ENCODE results near the gene GDPD2.
A peak's percentile ranks its signal among the peaks of the same experiment; 100 is the strongest.

Gene GDPD2

GRCh38 chrX:70422851-70423341 lies at the start of gene GDPD2:
GDPD2 (plus strand) TSS chrX:70423314; CDS start chrX:70424985, 1,671 bp downstream.
- H3K4me3 ChIP-seq (ENCODE audit: low read depth, low read length) = no peak within 1 kb of the TSS
- CTCF ChIA-PET = interaction anchor here (0.6 to 2.5 kb wide), 4 partner anchors 11 to 131 kb away, joined by 3 to 11 read pairs (median 6); no protein-coding TSS in a partner anchor
- no peak within 1 kb of the TSS for H3K27ac ChIP-seq (ENCODE audit: extremely low read depth, low read depth, low read length)

More at GRCh38 chrX:70422851-70423341, at the start of gene GDPD2:
- POLR2A ChIA-PET = interaction anchor here (1.3 to 1.4 kb wide), 2 partner anchors 11 to 290 kb away, joined by 3 to 4 read pairs; partner anchors contain the start of gene IGBP1
- TF ChIP-seq PBX3 (CRISPR knock-in tag; IDR thresholded peaks at IDR 0.05) (no peak), ZNF629 (tag by site-specific recombination; IDR thresholded peaks at IDR 0.05) (no peak), MYNN (tag by site-specific recombination; IDR thresholded peaks at IDR 0.05; ENCODE audit: borderline replicate concordance) (no peak), GLIS1 (tag by site-specific recombination; IDR thresholded peaks at IDR 0.05) (peak; percentile 83), ZNF692 (tag by site-specific recombination; IDR thresholded peaks at IDR 0.05) (no peak), ZSCAN4 (tag by site-specific recombination; IDR thresholded peaks at IDR 0.05) (peak; percentile 42; the same call in 1 of the 2 replicates), ZBTB17 (tag by site-specific recombination; IDR thresholded peaks at IDR 0.05) (0 out of 2 replicates have a peak, but pooled peaks have one; percentile 45), ZXDB (tag by site-specific recombination; IDR thresholded peaks at IDR 0.05) (no peak), SCRT2 (tag by site-specific recombination; IDR thresholded peaks at IDR 0.05) (peak; percentile 94), ZNF596 (tag by site-specific recombination; IDR thresholded peaks at IDR 0.05) (no peak), ZNF398 (tag by site-specific recombination; IDR thresholded peaks at IDR 0.05) (peak; percentile 76), CTCF (tag by site-specific recombination; IDR thresholded peaks at IDR 0.05) (peak; percentile 75), ZNF26 (tag by site-specific recombination; IDR thresholded peaks at IDR 0.05) (no peak), SCRT1 (tag by site-specific recombination; IDR thresholded peaks at IDR 0.05; ENCODE audit: borderline replicate concordance) (peak; percentile 72), ZNF664 (tag by site-specific recombination; IDR thresholded peaks at IDR 0.05) (no peak), ZBTB21 (tag by site-specific recombination; IDR thresholded peaks at IDR 0.05) (no peak), EGR2 (tag by site-specific recombination; IDR thresholded peaks at IDR 0.05; ENCODE audit: low read depth) (peak; percentile 56; the same call in 1 of the 2 replicates), ZFHX2 (tag by site-specific recombination; conservative IDR thresholded peaks at IDR 0.05) (peak; percentile 56), KLF17 (tag by site-specific recombination; IDR thresholded peaks at IDR 0.05) (peak; percentile 38; the same call in 1 of the 2 replicates), GLIS2 (tag by site-specific recombination; IDR thresholded peaks at IDR 0.05) (peak; percentile 60; the same call in 1 of the 2 replicates), ZNF362 (tag by site-specific recombination; IDR thresholded peaks at IDR 0.05) (no peak), ZEB2 (tag by site-specific recombination; IDR thresholded peaks at IDR 0.05) (no peak), KLF1 (tag by site-specific recombination; IDR thresholded peaks at IDR 0.05) (no peak)
- Histone ChIP-seq H3K36me3 (ENCODE audit: control insufficient read depth in 2 of 2, insufficient read depth in 1 of 2, low read length in 2 of 2) (peaks cover 3 to 34% of the 10 kb centered on the region in 2 experiments; a peak in 2 of 3 replicates), H3K4me1 (ENCODE audit: control insufficient read depth, insufficient read depth, low read length) (no peaks in the 10 kb centered on the region), H3K9me3 (ENCODE audit: control insufficient read depth, insufficient read depth, low read depth, low read length) (no peaks in the 10 kb centered on the region)
